Measurements from ENCODE around the gene ZBTB33.
A peak's percentile ranks its signal among the peaks of the same experiment; 100 is the strongest.

Gene ZBTB33

DNA sequence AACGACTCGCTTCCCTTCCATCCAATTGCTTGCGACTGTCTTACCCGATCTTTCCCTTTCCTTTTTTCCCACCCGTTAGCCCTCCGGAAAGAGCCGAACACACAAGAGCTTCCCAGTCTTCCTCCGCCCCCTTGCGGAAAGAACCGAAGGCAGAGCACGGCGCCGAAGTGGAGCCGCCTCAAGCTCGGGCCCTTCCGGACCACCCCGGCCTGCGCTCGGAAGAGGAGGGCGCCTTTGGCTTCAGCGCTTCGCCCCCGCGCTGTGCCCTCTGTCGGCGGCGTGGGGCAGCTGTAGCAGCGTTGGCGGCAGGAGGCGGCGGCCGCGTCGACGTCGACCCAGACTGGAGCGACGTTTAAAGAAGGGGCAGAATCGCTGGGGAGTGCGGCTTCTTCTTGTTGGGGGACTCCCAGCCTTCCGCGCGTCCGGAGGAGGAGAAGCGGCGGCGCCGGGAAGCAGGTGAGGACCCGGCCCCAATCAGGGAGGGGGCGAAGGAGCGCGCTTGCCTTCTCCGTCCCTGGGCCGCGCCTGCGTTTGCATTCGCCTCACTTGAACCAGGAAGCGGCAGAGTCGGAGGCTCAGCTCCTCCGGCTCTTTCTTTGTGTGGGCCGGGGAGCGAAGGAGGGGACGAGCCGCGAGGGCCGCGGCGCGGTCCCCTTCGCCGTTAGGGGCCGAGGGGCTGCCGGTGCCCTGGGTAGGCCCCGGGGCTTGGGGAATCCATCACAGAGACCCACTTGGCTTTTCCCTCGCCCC is at the start of gene ZBTB33 (continued):
- TF ChIP-seq ZNF121 (tag by site-specific recombination; IDR thresholded peaks at IDR 0.05) (no peak), ZNF433 (tag by site-specific recombination; IDR thresholded peaks at IDR 0.05; ENCODE audit: low read depth) (no peak), ZNF48 (tag by site-specific recombination; IDR thresholded peaks at IDR 0.05) (no peak), ZNF521 (tag by site-specific recombination; IDR thresholded peaks at IDR 0.05) (no peak), ZNF707 (tag by site-specific recombination; IDR thresholded peaks at IDR 0.05) (no peak), ZNF416 (tag by site-specific recombination; IDR thresholded peaks at IDR 0.05) (no peak), PRDM4 (tag by site-specific recombination; IDR thresholded peaks at IDR 0.05) (no peak), ZNF175 (tag by site-specific recombination; IDR thresholded peaks at IDR 0.05) (no peak), TRIM28 (IDR thresholded peaks at IDR 0.05; ENCODE audit: borderline replicate concordance, low read length) (no peak), ZNF292 (tag by site-specific recombination; IDR thresholded peaks at IDR 0.05; ENCODE audit: borderline replicate concordance, low read depth) (no peak), KLF9 (tag by site-specific recombination; IDR thresholded peaks at IDR 0.05; ENCODE audit: low read depth) (no peak), ZNF626 (tag by site-specific recombination; IDR thresholded peaks at IDR 0.05) (no peak), ZNF501 (tag by site-specific recombination; IDR thresholded peaks at IDR 0.05) (no peak), ZNF16 (tag by site-specific recombination; IDR thresholded peaks at IDR 0.05; ENCODE audit: low read depth) (no peak), ZNF202 (tag by site-specific recombination; IDR thresholded peaks at IDR 0.05; ENCODE audit: borderline replicate concordance) (no peak), ZNF10 (tag by site-specific recombination; IDR thresholded peaks at IDR 0.05) (peak; percentile 44; the same call in 1 of the 2 replicates), OVOL3 (tag by site-specific recombination; IDR thresholded peaks at IDR 0.05) (no peak), ZNF132 (tag by site-specific recombination; IDR thresholded peaks at IDR 0.05; ENCODE audit: borderline replicate concordance) (no peak), ZNF776 (tag by site-specific recombination; IDR thresholded peaks at IDR 0.05; ENCODE audit: borderline replicate concordance) (no peak), TCF7L2 (IDR thresholded peaks at IDR 0.05; ENCODE audit: borderline replicate concordance, low read depth, low read length) (no peak), BCL6B (tag by site-specific recombination; IDR thresholded peaks at IDR 0.05) (no peak), ZIC2 (tag by site-specific recombination; IDR thresholded peaks at IDR 0.05) (peak; percentile 19; the same call in 1 of the 2 replicates), ZNF530 (tag by site-specific recombination; IDR thresholded peaks at IDR 0.05; ENCODE audit: low read depth) (no peak), ZNF624 (tag by site-specific recombination; IDR thresholded peaks at IDR 0.05) (no peak), BCL11B (tag by site-specific recombination; IDR thresholded peaks at IDR 0.05; ENCODE audit: low read depth) (0 out of 2 replicates have a peak, but pooled peaks have one; percentile 17), SCRT1 (tag by site-specific recombination; IDR thresholded peaks at IDR 0.05; ENCODE audit: borderline replicate concordance) (no peak), ZNF174 (tag by site-specific recombination; IDR thresholded peaks at IDR 0.05) (no peak), GFI1B (tag by site-specific recombination; IDR thresholded peaks at IDR 0.05) (no peak), ZNF785 (tag by site-specific recombination; IDR thresholded peaks at IDR 0.05) (no peak), ZNF510 (tag by site-specific recombination; IDR thresholded peaks at IDR 0.05; ENCODE audit: insufficient replicate concordance) (no peak), ZNF155 (tag by site-specific recombination; IDR thresholded peaks at IDR 0.05) (no peak), ZNF843 (tag by site-specific recombination; IDR thresholded peaks at IDR 0.05) (peak; percentile 13; the same call in 1 of the 2 replicates)
- TF ChIP-seq, protein P1, sequence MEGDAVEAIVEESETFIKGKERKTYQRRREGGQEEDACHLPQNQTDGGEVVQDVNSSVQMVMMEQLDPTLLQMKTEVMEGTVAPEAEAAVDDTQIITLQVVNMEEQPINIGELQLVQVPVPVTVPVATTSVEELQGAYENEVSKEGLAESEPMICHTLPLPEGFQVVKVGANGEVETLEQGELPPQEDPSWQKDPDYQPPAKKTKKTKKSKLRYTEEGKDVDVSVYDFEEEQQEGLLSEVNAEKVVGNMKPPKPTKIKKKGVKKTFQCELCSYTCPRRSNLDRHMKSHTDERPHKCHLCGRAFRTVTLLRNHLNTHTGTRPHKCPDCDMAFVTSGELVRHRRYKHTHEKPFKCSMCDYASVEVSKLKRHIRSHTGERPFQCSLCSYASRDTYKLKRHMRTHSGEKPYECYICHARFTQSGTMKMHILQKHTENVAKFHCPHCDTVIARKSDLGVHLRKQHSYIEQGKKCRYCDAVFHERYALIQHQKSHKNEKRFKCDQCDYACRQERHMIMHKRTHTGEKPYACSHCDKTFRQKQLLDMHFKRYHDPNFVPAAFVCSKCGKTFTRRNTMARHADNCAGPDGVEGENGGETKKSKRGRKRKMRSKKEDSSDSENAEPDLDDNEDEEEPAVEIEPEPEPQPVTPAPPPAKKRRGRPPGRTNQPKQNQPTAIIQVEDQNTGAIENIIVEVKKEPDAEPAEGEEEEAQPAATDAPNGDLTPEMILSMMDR (tag by site-specific recombination; IDR thresholded peaks at IDR 0.05) = peak; percentile 97
- TF ChIP-seq, protein P2, sequence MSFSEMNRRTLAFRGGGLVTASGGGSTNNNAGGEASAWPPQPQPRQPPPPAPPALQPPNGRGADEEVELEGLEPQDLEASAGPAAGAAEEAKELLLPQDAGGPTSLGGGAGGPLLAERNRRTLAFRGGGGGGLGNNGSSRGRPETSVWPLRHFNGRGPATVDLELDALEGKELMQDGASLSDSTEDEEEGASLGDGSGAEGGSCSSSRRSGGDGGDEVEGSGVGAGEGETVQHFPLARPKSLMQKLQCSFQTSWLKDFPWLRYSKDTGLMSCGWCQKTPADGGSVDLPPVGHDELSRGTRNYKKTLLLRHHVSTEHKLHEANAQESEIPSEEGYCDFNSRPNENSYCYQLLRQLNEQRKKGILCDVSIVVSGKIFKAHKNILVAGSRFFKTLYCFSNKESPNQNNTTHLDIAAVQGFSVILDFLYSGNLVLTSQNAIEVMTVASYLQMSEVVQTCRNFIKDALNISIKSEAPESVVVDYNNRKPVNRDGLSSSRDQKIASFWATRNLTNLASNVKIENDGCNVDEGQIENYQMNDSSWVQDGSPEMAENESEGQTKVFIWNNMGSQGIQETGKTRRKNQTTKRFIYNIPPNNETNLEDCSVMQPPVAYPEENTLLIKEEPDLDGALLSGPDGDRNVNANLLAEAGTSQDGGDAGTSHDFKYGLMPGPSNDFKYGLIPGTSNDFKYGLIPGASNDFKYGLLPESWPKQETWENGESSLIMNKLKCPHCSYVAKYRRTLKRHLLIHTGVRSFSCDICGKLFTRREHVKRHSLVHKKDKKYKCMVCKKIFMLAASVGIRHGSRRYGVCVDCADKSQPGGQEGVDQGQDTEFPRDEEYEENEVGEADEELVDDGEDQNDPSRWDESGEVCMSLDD (tag by site-specific recombination; IDR thresholded peaks at IDR 0.05) = no peak

All from HEK293 (cell line).